ENCODE results near the gene CCDC191. TPM values are rescaled to one million over a fixed set of nuclear protein-coding genes. Genes with fewer than 3 reads are reported as not detected.

The CCDC191 gene
- total and polyA plus RNA-seq, 9 of the 15 experiments (the other 6 are each of a cell fraction or from before 2014, with no cell fraction given): 0.10 to 0.55 (median 0.22) TPM

- TF ChIP-seq CSDE1 (IDR thresholded peaks at IDR 0.05): peak in 1 of 2 experiments; percentile 99; a peak in 2 of 4 replicates
- no peak for TF ChIP-seq RNF219 (CRISPR knock-in tag; IDR thresholded peaks at IDR 0.05)
- TF ChIP-seq, protein P1, sequence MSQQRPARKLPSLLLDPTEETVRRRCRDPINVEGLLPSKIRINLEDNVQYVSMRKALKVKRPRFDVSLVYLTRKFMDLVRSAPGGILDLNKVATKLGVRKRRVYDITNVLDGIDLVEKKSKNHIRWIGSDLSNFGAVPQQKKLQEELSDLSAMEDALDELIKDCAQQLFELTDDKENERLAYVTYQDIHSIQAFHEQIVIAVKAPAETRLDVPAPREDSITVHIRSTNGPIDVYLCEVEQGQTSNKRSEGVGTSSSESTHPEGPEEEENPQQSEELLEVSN (IDR thresholded peaks at IDR 0.05; ENCODE audit: borderline replicate concordance in 1 of 2, extremely low read depth in 1 of 2, insufficient read depth in 1 of 2, insufficient read length in 1 of 2, low read depth in 1 of 2, low read length in 1 of 2, poor library complexity in 1 of 2, severe bottlenecking in 1 of 2): peak; percentile 69 to 80
- TF ChIP-seq POLR2AphosphoS2 (IDR thresholded peaks at IDR 0.05; ENCODE audit: low read length): no peak
- TF ChIP-seq TEAD4 (IDR thresholded peaks at IDR 0.05; ENCODE audit: low read length): 0 out of 2 replicates have a peak, but pooled peaks have one; percentile 12
- TF ChIP-seq TEAD4 (CRISPR knock-in tag; IDR thresholded peaks at IDR 0.05; ENCODE audit: borderline replicate concordance): no peak
- TF ChIP-seq, protein P2, sequence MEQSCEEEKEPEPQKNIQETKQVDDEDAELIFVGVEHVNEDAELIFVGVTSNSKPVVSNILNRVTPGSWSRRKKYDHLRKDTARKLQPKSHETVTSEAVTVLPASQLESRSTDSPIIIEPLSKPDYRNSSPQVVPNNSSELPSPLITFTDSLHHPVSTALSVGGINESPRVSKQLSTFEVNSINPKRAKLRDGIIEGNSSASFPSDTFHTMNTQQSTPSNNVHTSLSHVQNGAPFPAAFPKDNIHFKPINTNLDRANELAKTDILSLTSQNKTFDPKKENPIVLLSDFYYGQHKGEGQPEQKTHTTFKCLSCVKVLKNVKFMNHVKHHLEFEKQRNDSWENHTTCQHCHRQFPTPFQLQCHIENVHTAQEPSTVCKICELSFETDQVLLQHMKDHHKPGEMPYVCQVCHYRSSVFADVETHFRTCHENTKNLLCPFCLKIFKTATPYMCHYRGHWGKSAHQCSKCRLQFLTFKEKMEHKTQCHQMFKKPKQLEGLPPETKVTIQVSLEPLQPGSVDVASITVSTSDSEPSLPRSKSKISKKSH (CRISPR knock-in tag; IDR thresholded peaks at IDR 0.05): no peak
- TF ChIP-seq NFYB (IDR thresholded peaks at IDR 0.05; ENCODE audit: extremely low read depth, insufficient read length): peak; percentile 61
- TF ChIP-seq CREB1 (IDR thresholded peaks at IDR 0.05): peak; percentile 99
- TF ChIP-seq CREB1 (CRISPR knock-in tag; IDR thresholded peaks at IDR 0.05): peak; percentile 99
- no peak for TF ChIP-seq CHD2 (IDR thresholded peaks at IDR 0.05; ENCODE audit: low read depth, low read length)
- TF ChIP-seq KLF16 (IDR thresholded peaks at IDR 0.05): no peak
- TF ChIP-seq MNT (conservative IDR thresholded peaks at IDR 0.05): peak; percentile 91 to 96
- TF ChIP-seq TBL1XR1 (IDR thresholded peaks at IDR 0.05; ENCODE audit: low read length in 2 of 2): peak in 1 of 2 experiments; percentile 84; a peak in 1 of 4 replicates
- no peak for TF ChIP-seq ZNF512 (tag; IDR thresholded peaks at IDR 0.05)
- peak; percentile 100 for TF ChIP-seq RFX1 (IDR thresholded peaks at IDR 0.05)
- TF ChIP-seq CREM (IDR thresholded peaks at IDR 0.05; ENCODE audit: low read depth): peak; percentile 100
- peak; percentile 83 to 87 for TF ChIP-seq SIX5 (IDR thresholded peaks at IDR 0.05; ENCODE audit: borderline replicate concordance in 1 of 2, insufficient read depth in 1 of 2, low read depth in 1 of 2, low read length in 2 of 2)
- no peak for TF ChIP-seq DMBX1 (CRISPR knock-in tag; IDR thresholded peaks at IDR 0.05; ENCODE audit: borderline replicate concordance)
Measured at GRCh38 chr3:114056130-114057010, at the start of gene CCDC191, which contains the start of gene QTRT2 (continued).

Measured in K562 (cell line).